ENCODE data around the gene LRRC27. TPM values are rescaled to one million over a fixed set of nuclear protein-coding genes. Genes with fewer than 3 reads are reported as not detected.

Gene LRRC27
- total and polyA plus RNA-seq, 2 of the 4 experiments (the other 2 are of a cell fraction) = 3.8 to 5.3 TPM

DNA sequence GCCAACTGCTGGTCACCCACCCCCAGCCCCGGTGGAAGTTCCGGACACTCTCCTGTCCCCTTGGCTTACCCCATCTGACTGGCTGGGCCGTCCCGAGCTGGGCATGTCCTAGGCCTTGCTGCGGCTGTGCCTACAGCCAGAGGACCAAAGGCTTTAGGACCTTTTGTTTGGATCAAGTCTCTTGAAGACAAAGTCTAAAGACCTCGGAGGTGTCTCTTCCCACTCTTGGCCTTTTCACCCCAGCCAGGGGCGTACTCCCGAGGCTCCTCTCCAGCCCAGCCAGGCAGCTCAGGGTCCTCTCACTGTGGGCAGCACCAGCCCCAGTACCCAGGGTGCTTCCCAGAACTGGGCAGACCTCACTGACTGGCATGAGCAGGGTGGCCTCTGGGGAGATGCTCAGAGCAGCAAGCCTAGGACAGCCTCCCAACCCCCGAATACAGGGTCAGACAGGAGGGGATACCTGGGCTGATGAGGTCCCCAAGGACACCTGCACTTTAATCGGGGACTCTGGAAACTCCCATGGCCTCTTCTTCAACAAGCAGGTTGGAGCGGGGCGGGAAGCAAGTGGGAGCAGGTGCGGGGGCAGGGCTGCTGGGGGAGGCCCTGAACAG is 62.3 kb downstream of the LRRC27 start:
- Histone ChIP-seq H3K27ac (ENCODE audit: insufficient read depth, low read length) (no peak overlapping the region), H2AFZ (replicated peaks; ENCODE audit: low read length, poor library complexity) (peak overlapping the region; percentile 51), H3K4ac (ENCODE audit: low read depth, low read length) (no peak overlapping the region), H4K5ac (ENCODE audit: low read depth, low read length) (no peak overlapping the region), H3K79me1 (ENCODE audit: low read depth in 1 of 2, low read length in 2 of 2) (peaks cover 0 to 14% of the 10 kb centered on the region in 2 experiments; a peak in 2 of 4 replicates), H3K4me1 (ENCODE audit: control insufficient read depth, insufficient read depth, low read length) (peaks cover 21% of the 10 kb centered on the region), H2BK15ac (ENCODE audit: low read depth, low read length) (no peak overlapping the region), H3K18ac (ENCODE audit: low read depth, low read length) (no peak overlapping the region), H3K14ac (replicated peaks; ENCODE audit: low read depth, low read length) (no peak overlapping the region), H2AK5ac (ENCODE audit: low read depth, low read length) (no peak overlapping the region), H3K4me3 (ENCODE audit: insufficient read depth, low read depth, low read length) (no peak overlapping the region), H2BK20ac (ENCODE audit: low read depth, low read length) (no peak overlapping the region), H3K9me3 (ENCODE audit: control insufficient read depth, insufficient read depth, low read length) (no peaks in the 10 kb centered on the region), H3K36me3 (ENCODE audit: control insufficient read depth, insufficient read depth, low read length) (no peaks in the 10 kb centered on the region), H3K9ac (ENCODE audit: low read depth, low read length) (no peak overlapping the region), H2BK5ac (ENCODE audit: low read depth, low read length, poor library complexity, severe bottlenecking) (no peak overlapping the region), H4K8ac (ENCODE audit: low read depth in 2 of 2, low read length in 2 of 2) (no peak overlapping the region), H3K56ac (ENCODE audit: extremely low read depth, insufficient read depth, low read length) (no peak overlapping the region), H2AK9ac (replicated peaks; ENCODE audit: low read depth, low read length, poor library complexity) (peak overlapping the region; percentile 72), H4K20me1 (ENCODE audit: insufficient read depth, low read length) (0 out of 2 replicates have a peak, but pooled peaks cover 3% of the 10 kb centered on the region), H3K9me1 (ENCODE audit: insufficient read depth, low read length) (peaks cover 14% of the 10 kb centered on the region; the same call in 1 of the 2 replicates), H4K91ac (ENCODE audit: insufficient read depth, low read depth, low read length) (no peak overlapping the region), H3K23ac (ENCODE audit: low read depth, low read length) (no peak overlapping the region), H2BK120ac (ENCODE audit: low read depth, low read length) (no peak overlapping the region), H3K27me3 (ENCODE audit: control insufficient read depth, insufficient read depth, low read length) (peaks cover 1% of the 10 kb centered on the region; the same call in 1 of the 2 replicates), H3K4me2 (ENCODE audit: low read depth, low read length) (no peak overlapping the region)
- DNase-seq = no peak
- WGBS, 2 experiments (ENCODE audit: extremely low coverage in 2 of 2, insufficient read length in 1 of 2) = 100% methylated on average over 5 of the region's 13 CpGs; no CpG with 5 or more reads in 1 of the 2 experiments
- TF ChIP-seq CHD1 (IDR thresholded peaks at IDR 0.05; ENCODE audit: low read depth, low read length) (no peak), RAD21 (IDR thresholded peaks at IDR 0.05; ENCODE audit: low read length) (no peak), MAFK (IDR thresholded peaks at IDR 0.05; ENCODE audit: low read depth, low read length) (no peak), FOS (IDR thresholded peaks at IDR 0.05; ENCODE audit: low read depth, low read length) (no peak), BHLHE40 (IDR thresholded peaks at IDR 0.05; ENCODE audit: low read depth, low read length) (no peak), RFX5 (IDR thresholded peaks at IDR 0.05; ENCODE audit: low read depth, low read length) (no peak), POLR2A (IDR thresholded peaks at IDR 0.05; ENCODE audit: low read depth, low read length) (no peak), MAZ (IDR thresholded peaks at IDR 0.05; ENCODE audit: borderline replicate concordance, low read depth, low read length) (no peak), CEBPB (IDR thresholded peaks at IDR 0.05; ENCODE audit: low read depth, low read length) (no peak)
- TF ChIP-seq, protein P1, sequence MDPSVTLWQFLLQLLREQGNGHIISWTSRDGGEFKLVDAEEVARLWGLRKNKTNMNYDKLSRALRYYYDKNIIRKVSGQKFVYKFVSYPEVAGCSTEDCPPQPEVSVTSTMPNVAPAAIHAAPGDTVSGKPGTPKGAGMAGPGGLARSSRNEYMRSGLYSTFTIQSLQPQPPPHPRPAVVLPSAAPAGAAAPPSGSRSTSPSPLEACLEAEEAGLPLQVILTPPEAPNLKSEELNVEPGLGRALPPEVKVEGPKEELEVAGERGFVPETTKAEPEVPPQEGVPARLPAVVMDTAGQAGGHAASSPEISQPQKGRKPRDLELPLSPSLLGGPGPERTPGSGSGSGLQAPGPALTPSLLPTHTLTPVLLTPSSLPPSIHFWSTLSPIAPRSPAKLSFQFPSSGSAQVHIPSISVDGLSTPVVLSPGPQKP (IDR thresholded peaks at IDR 0.05; ENCODE audit: borderline replicate concordance, low read depth, low read length) = no peak
- TF ChIP-seq, protein P2, sequence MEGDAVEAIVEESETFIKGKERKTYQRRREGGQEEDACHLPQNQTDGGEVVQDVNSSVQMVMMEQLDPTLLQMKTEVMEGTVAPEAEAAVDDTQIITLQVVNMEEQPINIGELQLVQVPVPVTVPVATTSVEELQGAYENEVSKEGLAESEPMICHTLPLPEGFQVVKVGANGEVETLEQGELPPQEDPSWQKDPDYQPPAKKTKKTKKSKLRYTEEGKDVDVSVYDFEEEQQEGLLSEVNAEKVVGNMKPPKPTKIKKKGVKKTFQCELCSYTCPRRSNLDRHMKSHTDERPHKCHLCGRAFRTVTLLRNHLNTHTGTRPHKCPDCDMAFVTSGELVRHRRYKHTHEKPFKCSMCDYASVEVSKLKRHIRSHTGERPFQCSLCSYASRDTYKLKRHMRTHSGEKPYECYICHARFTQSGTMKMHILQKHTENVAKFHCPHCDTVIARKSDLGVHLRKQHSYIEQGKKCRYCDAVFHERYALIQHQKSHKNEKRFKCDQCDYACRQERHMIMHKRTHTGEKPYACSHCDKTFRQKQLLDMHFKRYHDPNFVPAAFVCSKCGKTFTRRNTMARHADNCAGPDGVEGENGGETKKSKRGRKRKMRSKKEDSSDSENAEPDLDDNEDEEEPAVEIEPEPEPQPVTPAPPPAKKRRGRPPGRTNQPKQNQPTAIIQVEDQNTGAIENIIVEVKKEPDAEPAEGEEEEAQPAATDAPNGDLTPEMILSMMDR (conservative IDR thresholded peaks at IDR 0.05; ENCODE audit: low read depth, low read length) = no peak
- TF ChIP-seq, protein P3, sequence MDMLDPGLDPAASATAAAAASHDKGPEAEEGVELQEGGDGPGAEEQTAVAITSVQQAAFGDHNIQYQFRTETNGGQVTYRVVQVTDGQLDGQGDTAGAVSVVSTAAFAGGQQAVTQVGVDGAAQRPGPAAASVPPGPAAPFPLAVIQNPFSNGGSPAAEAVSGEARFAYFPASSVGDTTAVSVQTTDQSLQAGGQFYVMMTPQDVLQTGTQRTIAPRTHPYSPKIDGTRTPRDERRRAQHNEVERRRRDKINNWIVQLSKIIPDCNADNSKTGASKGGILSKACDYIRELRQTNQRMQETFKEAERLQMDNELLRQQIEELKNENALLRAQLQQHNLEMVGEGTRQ (IDR thresholded peaks at IDR 0.05; ENCODE audit: low read depth, low read length) = no peak
- intact Hi-C loops (cut with micrococcal nuclease) (loop anchor here (5.0 kb wide), 1 partner anchor 243 kb away; no protein-coding TSS in a partner anchor), dilution Hi-C loops (cut with HindIII; ENCODE audit: low sequenced_read_pairs, unreplicated experiment) (no loop called here), in situ Hi-C loops (cut with MboI; ENCODE audit: low sequenced_read_pairs) (loop anchor here (5.0 to 10.0 kb wide), 2 partner anchors 58 to 240 kb away; no protein-coding TSS in a partner anchor)
- ChIA-PET POLR2A (ENCODE audit: unreplicated experiment) (no interaction called here), CTCF (no interaction called here)
- ATAC-seq (ENCODE audit: low read depth) = no peak
- no TSS peak for BruUV-seq (replicated peaks)
